Cerebellar cortex (tissue), 1 donor: ENCODE data around the gene QRICH2.
A peak's percentile ranks its signal among the peaks of the same experiment; 100 is the strongest.
"Not testable (repeated sequence)": the region's sequence is repeated elsewhere in the genome, so short reads cannot be mapped to it uniquely, and the experiment has no call there.

Source experiments
- DNase-seq: peaks from one replicate; pipeline ENCODE4 v3.0.0-alpha.2; 2015; ENCODE audit warnings: low spot score

QRICH2 gene

GRCh38 chr17:76307966-76308338 lies at the start of gene QRICH2:
Gene QRICH2, minus strand, starts transcription at chr17:76308276. Its CDS starts 278 bp downstream, at chr17:76307998.
- DNase-seq = no peak

- DNase-seq = no peak
Measured at GRCh38 chr17:76357597-76358158, 49.6 kb upstream of the QRICH2 start.

GRCh38 chr17:76356803-76357456 lies 48.9 kb upstream of the QRICH2 start:
- no peak for DNase-seq

DNA sequence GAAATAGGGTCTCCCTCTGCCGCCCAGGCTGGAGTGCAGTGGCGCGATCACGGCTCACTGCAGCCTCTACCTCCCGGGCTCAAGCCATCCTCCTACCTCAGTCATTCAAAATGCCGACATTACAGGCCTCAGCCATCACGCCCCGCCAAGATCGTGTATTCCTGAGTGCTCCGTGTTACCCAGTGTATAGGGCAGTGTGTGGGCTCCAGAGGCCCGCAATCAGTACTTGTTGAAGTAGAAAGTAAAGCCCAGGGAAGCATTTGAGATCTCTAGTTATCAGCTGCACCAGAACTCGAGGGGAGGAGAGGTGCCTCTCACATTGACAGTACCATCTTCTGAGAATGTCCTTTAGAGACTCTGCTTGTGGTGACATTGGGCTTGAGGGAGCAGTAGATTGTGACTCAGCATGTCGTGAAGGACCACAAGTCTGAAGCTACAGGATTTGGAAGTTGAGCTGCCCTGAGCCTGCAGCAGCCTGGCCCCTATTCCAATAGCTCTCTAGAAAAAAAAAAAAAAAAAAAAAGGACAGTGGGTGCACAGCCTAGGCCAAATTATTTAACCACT lies 46.8 kb upstream of the QRICH2 start:
- DNase-seq = no peak

- DNase-seq = no peak
Measured at GRCh38 chr17:76354317-76354729, 46.2 kb upstream of the QRICH2 start.

- DNase-seq = peak; percentile 92
Measured at GRCh38 chr17:76353599-76354316, 45.7 kb upstream of the QRICH2 start, which contains the start of gene PRPSAP1. Gene PRPSAP1, minus strand, starts transcription at chr17:76353916. Its CDS starts 213 bp downstream, at chr17:76353703.

DNA sequence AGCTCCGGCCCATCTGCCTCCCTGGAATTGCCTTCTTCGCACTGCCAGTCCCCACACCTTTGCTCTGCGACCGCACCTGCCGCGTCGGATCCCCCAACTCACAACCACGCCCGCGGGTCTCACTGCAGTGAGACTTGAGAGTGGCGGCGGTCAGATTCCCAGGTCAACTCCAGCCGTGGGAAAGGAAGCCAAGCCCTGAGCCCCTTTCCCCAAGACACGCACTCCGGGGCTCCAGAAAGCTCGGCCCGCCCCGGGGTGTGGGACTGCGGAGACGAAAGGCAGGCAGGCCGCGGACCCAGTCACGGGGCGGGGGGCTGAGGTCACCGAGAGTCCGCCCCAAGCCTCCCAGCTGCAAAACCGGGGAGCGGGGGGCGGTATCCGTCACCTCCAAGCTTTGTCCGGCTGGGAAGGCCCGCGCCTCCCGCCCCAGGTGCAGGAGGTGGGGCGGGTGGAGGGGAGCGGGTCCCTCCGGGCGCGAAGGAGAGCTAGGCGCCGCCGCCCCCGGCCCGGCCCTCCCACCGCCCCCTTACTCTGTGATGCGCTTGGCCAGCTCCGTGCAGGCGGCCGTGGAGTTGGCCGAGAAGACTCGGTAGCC lies 45.0 kb upstream of the QRICH2 start:
- DNase-seq = peak; percentile 16

GRCh38 chr17:76351526-76352071 lies 43.5 kb upstream of the QRICH2 start:
- DNase-seq = no peak

GRCh38 chr17:76350463-76350862 lies 42.4 kb upstream of the QRICH2 start:
- no peak for DNase-seq

- DNase-seq = not testable (repeated sequence)
Measured at GRCh38 chr17:76346936-76347335, 38.9 kb upstream of the QRICH2 start.

- no peak for DNase-seq
Measured at GRCh38 chr17:76345377-76345974, 37.4 kb upstream of the QRICH2 start.

- no peak for DNase-seq
Measured at GRCh38 chr17:76343106-76343505, 35.0 kb upstream of the QRICH2 start.

DNA sequence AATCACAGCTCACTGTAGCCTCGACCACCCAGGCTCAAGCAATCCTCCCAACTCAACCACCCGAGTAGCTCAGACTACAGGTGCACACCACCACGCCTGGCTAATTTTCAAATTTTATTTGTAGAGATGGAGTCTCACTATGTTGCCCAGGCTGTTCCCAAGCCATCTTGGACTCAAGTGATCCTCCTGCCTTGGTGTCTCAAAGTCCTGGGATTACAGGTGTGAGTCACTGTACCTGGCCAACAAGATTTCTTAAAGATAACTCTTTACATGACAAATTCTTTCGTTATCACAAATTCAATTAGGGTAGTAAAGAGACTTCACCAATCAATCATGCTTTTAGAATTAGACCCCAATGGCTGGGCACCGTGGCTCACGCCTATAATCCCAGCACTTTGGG lies 33.2 kb upstream of the QRICH2 start:
- no peak for DNase-seq

GRCh38 chr17:76337413-76337777 lies 29.3 kb upstream of the QRICH2 start:
- DNase-seq = no peak

- DNase-seq = no peak
Measured at GRCh38 chr17:76336756-76337412, 28.8 kb upstream of the QRICH2 start.

GRCh38 chr17:76335716-76336381 lies 27.8 kb upstream of the QRICH2 start:
- DNase-seq = no peak

GRCh38 chr17:76333673-76334505 lies 25.8 kb upstream of the QRICH2 start:
- DNase-seq = no peak

DNA sequence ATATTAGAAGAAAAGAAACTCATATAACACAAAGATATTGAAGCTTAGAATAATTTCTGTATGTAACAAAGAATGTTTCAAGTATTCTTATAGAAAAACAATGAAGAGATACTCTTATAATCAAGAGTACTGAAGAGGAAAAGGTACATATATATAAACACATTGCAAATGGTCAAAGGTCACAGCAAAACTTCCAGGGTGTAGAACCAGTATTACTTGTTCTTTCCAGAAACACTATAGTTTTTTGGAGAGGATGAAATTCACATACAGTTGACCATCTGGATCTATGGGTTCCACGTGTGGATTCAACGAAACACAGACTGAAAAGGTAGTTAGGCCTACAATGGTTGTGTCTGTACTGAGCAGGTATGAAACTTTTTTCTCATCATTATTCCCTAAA lies 23.0 kb upstream of the QRICH2 start:
- DNase-seq = no peak

DNA sequence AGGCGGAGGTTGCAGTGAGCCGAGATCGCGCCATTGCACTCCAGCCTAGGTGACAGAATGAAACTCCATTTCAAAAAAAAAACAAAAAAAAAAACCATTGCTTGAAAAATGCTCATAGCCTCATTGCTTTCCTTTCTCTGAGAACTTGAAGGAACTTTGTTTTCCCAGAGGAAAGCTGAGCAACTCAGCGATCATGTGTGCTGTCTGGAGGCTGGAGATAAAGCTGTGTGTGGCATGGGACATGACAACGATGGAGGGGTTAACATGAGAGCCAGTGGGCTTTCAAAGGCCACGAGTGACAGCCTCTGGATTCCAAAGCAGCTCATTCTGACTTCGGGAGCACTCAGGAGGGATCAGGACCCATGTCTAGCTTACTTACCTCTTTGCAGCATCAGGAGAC lies 21.6 kb upstream of the QRICH2 start:
- no peak for DNase-seq

GRCh38 chr17:76327696-76328095 lies 19.6 kb upstream of the QRICH2 start:
- DNase-seq = no peak
